Fibroblast of pulmonary artery (primary cell): ENCODE measurements around the gene FOXN3.

Source experiments
- DNase-seq: peaks from one replicate; pipeline ENCODE4 v3.0.0-alpha.2; 2010; ENCODE audit warnings: low read depth
- H3K4me3 ChIP-seq: replicated peaks from 2 replicates; pipeline ENCODE4 v1.5.1; 2011; ENCODE audit warnings: low read depth, mild to moderate bottlenecking, control low read depth, low read length, moderate library complexity
- CTCF ChIP-seq: IDR thresholded peaks from 2 replicates; pipeline ENCODE4 v1.5.1; 2011; ENCODE audit warnings: mild to moderate bottlenecking, control low read depth, low read length, inconsistent platforms; ENCODE audit errors: missing control alignments

FOXN3 gene

GRCh38 chr14:89241934-89242651 is 174.9 kb downstream of the FOXN3 start:
- H3K4me3 ChIP-seq, result no peak overlapping the region
- no peak for DNase-seq
- TF ChIP-seq CTCF, result no peak

- TF ChIP-seq CTCF, result no peak
- DNase-seq, result no peak
- no peak overlapping the region for H3K4me3 ChIP-seq
Observed at GRCh38 chr14:89241257-89241656, 175.8 kb downstream of the FOXN3 start.

GRCh38 chr14:89240414-89240813 is 176.6 kb downstream of the FOXN3 start:
- no peak for TF ChIP-seq CTCF
- DNase-seq, result peak; percentile 31
- no peak overlapping the region for H3K4me3 ChIP-seq

GRCh38 chr14:89239023-89239422 is 178.0 kb downstream of the FOXN3 start:
- no peak for DNase-seq
- TF ChIP-seq CTCF, result no peak
- H3K4me3 ChIP-seq, result no peak overlapping the region

GRCh38 chr14:89237921-89238529 is 179.0 kb downstream of the FOXN3 start:
- TF ChIP-seq CTCF, result peak; percentile 50
- no peak overlapping the region for H3K4me3 ChIP-seq
- peak; percentile 30 for DNase-seq

GRCh38 chr14:89236851-89237250 is 180.2 kb downstream of the FOXN3 start:
- no peak overlapping the region for H3K4me3 ChIP-seq
- TF ChIP-seq CTCF, result no peak
- no peak for DNase-seq

GRCh38 chr14:89233184-89233583 is 183.8 kb downstream of the FOXN3 start:
- DNase-seq, result no peak
- TF ChIP-seq CTCF, result no peak
- no peak overlapping the region for H3K4me3 ChIP-seq
